GM12865 (cell line): Measurements from ENCODE around the gene NBAS.

Source experiments
- DNase-seq: peaks from one replicate; pipeline ENCODE4 v3.0.0; 2010; ENCODE audit warnings: low read depth
- H3K4me3 ChIP-seq: 2 replicates; pipeline ENCODE4 v1.5.1; 2011; ENCODE audit warnings: mild to moderate bottlenecking, low read depth, low read length, control low read depth
- CTCF ChIP-seq: IDR thresholded peaks from 2 replicates; pipeline ENCODE4 v1.5.1; 2011; ENCODE audit warnings: low read length, control low read depth, low read depth, inconsistent platforms; ENCODE audit not compliant: insufficient read depth; ENCODE audit errors: missing control alignments

The NBAS gene

DNA sequence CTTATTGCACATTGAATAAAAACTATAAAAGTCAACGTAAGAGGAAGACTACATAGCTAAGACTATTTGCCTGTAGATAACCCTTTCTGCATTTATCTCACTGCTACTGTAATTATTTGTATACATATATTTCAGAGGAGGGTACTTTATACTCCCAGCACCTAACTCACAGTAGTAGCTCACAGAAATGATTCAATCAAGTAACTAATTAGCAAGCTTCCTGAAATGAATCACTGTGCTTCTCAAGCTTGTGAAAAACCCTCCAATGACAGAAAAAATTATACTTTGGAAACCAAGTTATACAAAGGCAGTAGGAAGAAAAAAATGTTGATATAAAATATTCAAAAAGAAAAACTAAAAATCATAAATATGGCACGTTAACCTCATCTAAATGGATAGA is 124.9 kb downstream of the NBAS start:
- no peak overlapping the region for H3K4me3 ChIP-seq
- no peak for DNase-seq
- TF ChIP-seq CTCF: no peak

DNA sequence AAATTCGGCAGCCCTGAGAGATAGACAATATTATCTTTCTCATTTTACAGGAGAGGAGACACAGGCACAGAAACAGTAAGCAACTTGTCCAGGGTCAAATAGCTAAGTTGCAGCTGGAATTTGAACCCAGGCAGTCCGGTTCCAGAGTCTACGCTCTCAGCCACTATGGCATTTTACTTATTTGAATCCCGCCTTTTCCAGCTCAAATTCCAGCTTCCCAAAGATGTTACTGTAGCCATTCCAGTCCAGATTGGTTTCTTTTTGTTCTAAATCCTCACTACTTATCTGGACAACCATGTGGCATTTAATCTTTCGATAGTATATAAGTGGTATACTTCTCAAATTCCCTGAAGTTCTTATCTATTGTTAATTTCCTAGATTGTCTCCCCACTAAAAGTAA is 125.7 kb downstream of the NBAS start:
- H3K4me3 ChIP-seq: no peak overlapping the region
- TF ChIP-seq CTCF: no peak
- DNase-seq: no peak

DNA sequence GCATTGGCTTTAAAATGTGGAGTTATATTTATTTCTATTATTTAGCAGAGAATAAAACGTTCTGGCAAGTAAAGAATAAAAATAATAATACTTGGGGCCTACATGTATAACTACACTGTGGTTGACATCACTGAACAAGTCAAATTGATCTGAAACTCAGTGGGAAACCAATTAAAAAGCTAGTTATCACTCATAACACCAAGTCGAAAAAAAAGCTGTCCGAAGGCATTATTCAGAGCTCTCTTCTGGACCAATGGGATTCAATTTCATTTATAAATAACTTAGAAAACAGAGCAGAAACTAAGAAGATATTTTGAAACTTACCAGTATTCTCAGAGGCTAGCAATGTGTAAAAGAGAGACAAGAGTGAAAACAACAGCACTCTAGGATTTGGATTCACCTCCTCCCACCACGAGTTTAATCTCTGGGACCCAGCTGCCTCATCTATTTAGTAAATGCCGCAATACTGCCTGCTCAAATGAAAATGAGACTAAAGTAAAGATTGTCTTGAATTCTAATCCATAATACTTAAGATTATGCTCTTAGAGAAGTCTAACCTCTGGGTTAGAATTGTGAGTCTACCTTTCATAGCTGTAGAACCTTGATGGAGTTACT is 128.4 kb downstream of the NBAS start:
- TF ChIP-seq CTCF: no peak
- H3K4me3 ChIP-seq: no peak overlapping the region
- DNase-seq: no peak

DNA sequence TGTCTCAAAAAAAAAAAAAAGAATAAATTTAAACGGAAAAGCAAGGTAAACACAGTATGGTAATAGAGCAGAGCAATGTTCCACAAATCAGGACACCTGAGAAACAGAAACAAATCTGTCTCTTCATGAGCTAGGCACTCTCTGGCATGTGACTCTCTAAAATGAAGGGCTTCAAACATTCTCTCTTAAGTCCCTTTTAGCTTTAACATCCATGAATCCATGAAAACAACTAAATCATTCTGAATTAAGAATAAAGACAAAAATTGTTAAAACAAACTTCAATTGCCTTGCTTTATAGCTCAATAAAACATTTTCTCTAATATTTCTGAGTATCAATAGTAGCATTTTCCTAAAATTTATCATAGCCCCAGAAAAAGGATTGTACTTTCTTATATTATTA is 132.1 kb downstream of the NBAS start:
- DNase-seq: no peak
- no peak for TF ChIP-seq CTCF
- H3K4me3 ChIP-seq: no peak overlapping the region

DNA sequence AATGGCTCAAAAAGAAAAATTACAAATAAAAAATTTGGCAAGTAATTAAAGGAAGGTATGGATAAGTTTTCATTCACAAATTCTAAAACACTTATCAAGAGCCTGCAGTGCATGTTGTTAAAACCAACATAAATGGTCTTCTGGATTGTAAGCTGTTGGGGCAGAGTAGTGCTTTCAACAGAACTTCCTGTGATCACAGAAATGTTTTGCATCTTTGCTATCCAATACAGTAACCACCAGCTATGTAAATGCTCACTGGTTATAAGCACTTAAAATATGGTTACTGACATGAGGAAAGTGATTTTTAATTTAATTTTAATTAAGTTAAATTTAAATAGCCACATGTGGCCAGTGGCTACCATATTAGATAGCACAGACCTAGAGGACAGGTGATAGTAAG is 133.1 kb downstream of the NBAS start:
- no peak for TF ChIP-seq CTCF
- DNase-seq: no peak
- no peak overlapping the region for H3K4me3 ChIP-seq

- TF ChIP-seq CTCF: no peak
- DNase-seq: no peak
- H3K4me3 ChIP-seq: no peak overlapping the region
Observed at GRCh38 chr2:15426606-15427005, 134.5 kb downstream of the NBAS start.

DNA sequence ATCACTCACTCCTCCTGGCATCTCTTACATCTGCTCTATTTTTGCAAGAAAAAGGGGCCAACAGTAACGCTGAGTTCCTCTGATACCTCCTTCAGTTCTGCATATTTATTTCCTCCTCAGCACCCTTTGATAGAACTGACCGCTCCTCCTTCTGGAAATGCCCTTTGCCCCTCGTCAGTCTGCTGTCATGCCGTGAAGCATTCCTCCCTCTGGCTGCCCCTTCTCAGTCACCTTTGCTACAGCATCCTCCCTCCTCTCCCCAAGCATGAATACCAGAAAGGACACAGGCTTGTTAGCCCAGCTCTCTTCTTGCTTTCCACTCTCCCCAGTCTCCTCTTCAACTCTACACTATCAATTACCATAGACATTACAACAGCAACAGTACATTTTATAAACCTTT is 135.4 kb downstream of the NBAS start:
- no peak for TF ChIP-seq CTCF
- H3K4me3 ChIP-seq: no peak overlapping the region
- no peak for DNase-seq
